IMR-90 (cell line): ENCODE measurements around the gene DMD. TPM values are rescaled to one million over a fixed set of nuclear protein-coding genes. Genes with fewer than 3 reads are reported as not detected.

ENCODE experiments used
- ATAC-seq: fragments of 200-7000 bp; cut with Tn5 transposase; 2 replicates; pipeline ENCODE4 v1.9.1; 2020; ENCODE audit warnings: low read depth, mild to moderate bottlenecking, moderate library complexity
- BruUV-seq: library from RNA; stranded (reverse); fragments of 400-500 nt; replicated peaks from 2 replicates; lab custom pipeline; 2021; lab: Mats Ljungman, UMichigan
- CTCF ChIA-PET: fragments of 300-600 bp; formaldehyde crosslinking; extraction: SDS; loops from one replicate; lab custom pipeline; 2021; ENCODE audit warnings: antibody characterized with exemption; lab: Yijun Ruan, JAX
- POLR2A ChIA-PET: fragments of 300-600 bp; sonication (Branson Sonifier 250); formaldehyde crosslinking; loops from one replicate; lab custom pipeline; 2022; ENCODE audit warnings: antibody characterized with exemption; ENCODE audit not compliant: unreplicated experiment; lab: Charles Lee
- DNase-seq: peaks from one replicate; pipeline ENCODE4 v3.0.0; 2013
- H2AFZ ChIP-seq: replicated peaks from 2 replicates; pipeline ENCODE3; 2013; ENCODE audit warnings: low read length, mild to moderate bottlenecking; ENCODE audit not compliant: poor library complexity
- H2AK5ac ChIP-seq: 2 replicates; pipeline ENCODE4 v1.6.1; 2013; ENCODE audit warnings: low read depth, low read length, inconsistent platforms
- H2AK9ac ChIP-seq: replicated peaks from 2 replicates; pipeline ENCODE3; 2013; ENCODE audit warnings: mild to moderate bottlenecking, low read depth, low read length, moderate library complexity; ENCODE audit not compliant: poor library complexity
- H2BK120ac ChIP-seq: 2 replicates; pipeline ENCODE4 v1.6.1; 2013; ENCODE audit warnings: low read depth, low read length, inconsistent platforms
- H2BK15ac ChIP-seq: 3 replicates; pipeline ENCODE4 v1.6.1; 2013; ENCODE audit warnings: low read depth, low read length, inconsistent platforms
- H2BK20ac ChIP-seq: 2 replicates; pipeline ENCODE4 v1.6.1; 2013; ENCODE audit warnings: low read depth, mild to moderate bottlenecking, inconsistent platforms, low read length, moderate library complexity
- H2BK5ac ChIP-seq: 2 replicates; pipeline ENCODE4 v1.6.1; 2013; ENCODE audit warnings: mild to moderate bottlenecking, low read depth, low read length, inconsistent platforms; ENCODE audit not compliant: poor library complexity, severe bottlenecking
- H3K14ac ChIP-seq: replicated peaks from 2 replicates; pipeline ENCODE4 v1.6.1; 2013; ENCODE audit warnings: low read depth, low read length, inconsistent platforms
- H3K18ac ChIP-seq: 2 replicates; pipeline ENCODE4 v1.6.1; 2013; ENCODE audit warnings: low read depth, low read length, control low read depth
- H3K23ac ChIP-seq: 2 replicates; pipeline ENCODE4 v1.6.1; 2013; ENCODE audit warnings: low read depth, low read length, inconsistent platforms
- H3K27ac ChIP-seq: 2 replicates; pipeline ENCODE4 v1.5.1; 2013; ENCODE audit warnings: mild to moderate bottlenecking, control low read depth, low read length; ENCODE audit not compliant: insufficient read depth
- H3K27me3 ChIP-seq: 2 replicates; pipeline ENCODE4 v1.6.1; 2013; ENCODE audit warnings: low read length; ENCODE audit not compliant: control insufficient read depth, insufficient read depth
- H3K36me3 ChIP-seq: 2 replicates; pipeline ENCODE4 v1.6.1; 2013; ENCODE audit warnings: low read length, mixed read lengths; ENCODE audit not compliant: control insufficient read depth, insufficient read depth
- H3K4ac ChIP-seq: 2 replicates; pipeline ENCODE4 v1.6.1; 2013; ENCODE audit warnings: low read depth, low read length, inconsistent platforms
- H3K4me1 ChIP-seq: 2 replicates; pipeline ENCODE4 v1.6.1; 2013; ENCODE audit warnings: low read length, mixed read lengths; ENCODE audit not compliant: control insufficient read depth, insufficient read depth
- H3K4me2 ChIP-seq: 2 replicates; pipeline ENCODE4 v1.6.1; 2013; ENCODE audit warnings: low read depth, mild to moderate bottlenecking, control low read depth, low read length, moderate library complexity
- H3K4me3 ChIP-seq: 2 replicates; pipeline ENCODE4 v1.5.1; 2013; ENCODE audit warnings: low read depth, mild to moderate bottlenecking, control low read depth, low read length, moderate library complexity; ENCODE audit not compliant: insufficient read depth
- H3K56ac ChIP-seq: 2 replicates; pipeline ENCODE4 v1.6.1; 2013; ENCODE audit warnings: low read length, inconsistent platforms; ENCODE audit not compliant: insufficient read depth; ENCODE audit errors: extremely low read depth
- H3K79me1 ChIP-seq, 2 experiments: 2 replicates each; pipeline ENCODE4 v1.6.1; 2013; ENCODE audit warnings: low read length in 2 of 2, inconsistent platforms in 1 of 2, low read depth in 1 of 2
- H3K9ac ChIP-seq: 2 replicates; pipeline ENCODE4 v1.6.1; 2013; ENCODE audit warnings: low read depth, low read length, control low read depth
- H3K9me1 ChIP-seq: 2 replicates; pipeline ENCODE4 v1.6.1; 2013; ENCODE audit warnings: low read length, inconsistent platforms; ENCODE audit not compliant: insufficient read depth
- H3K9me3 ChIP-seq: 2 replicates; pipeline ENCODE4 v1.6.1; 2013; ENCODE audit warnings: low read length; ENCODE audit not compliant: control insufficient read depth, insufficient read depth
- H4K20me1 ChIP-seq: 2 replicates; pipeline ENCODE4 v1.6.1; 2013; ENCODE audit warnings: low read length, inconsistent platforms; ENCODE audit not compliant: insufficient read depth
- H4K5ac ChIP-seq: 2 replicates; pipeline ENCODE4 v1.6.1; 2013; ENCODE audit warnings: mild to moderate bottlenecking, low read depth, low read length, control low read depth
- H4K8ac ChIP-seq, 2 experiments: 2 replicates each; pipeline ENCODE4 v1.6.1; 2013; ENCODE audit warnings: low read depth in 2 of 2, low read length in 2 of 2, control low read depth in 1 of 2, inconsistent platforms in 1 of 2
- H4K91ac ChIP-seq: 2 replicates; pipeline ENCODE4 v1.6.1; 2013; ENCODE audit warnings: low read depth, low read length, inconsistent platforms; ENCODE audit not compliant: insufficient read depth
- CHD1 ChIP-seq: IDR thresholded peaks from 2 replicates; pipeline ENCODE4 v1.6.1; 2012; ENCODE audit warnings: low read depth, low read length, improper control_type of control experiment
- MAZ ChIP-seq: IDR thresholded peaks from 2 replicates; pipeline ENCODE4 v1.6.1; 2012; ENCODE audit warnings: low read depth, mild to moderate bottlenecking, low read length, improper control_type of control experiment, moderate library complexity, borderline replicate concordance
- SMC3 ChIP-seq: fragments of 150-350 bp; IDR thresholded peaks from 2 replicates; pipeline ENCODE4 v1.6.1; 2016; ENCODE audit warnings: low read depth, mild to moderate bottlenecking, antibody characterized with exemption, low read length, moderate library complexity
- WGBS, 2 experiments: methylation state at CpG; one replicate each; pipeline versions ENCODE4 v1.1.5 to v1.1.7; 2013; ENCODE audit warnings: missing lambda C conversion rate in 2 of 2; ENCODE audit not compliant: insufficient read length in 1 of 2; ENCODE audit errors: extremely low coverage in 2 of 2; 5-methylcytosine and 5-hydroxymethylcytosine counted together
- dilution Hi-C: fragments of 300-500 bp; cut with HindIII; formaldehyde crosslinking; loops from one replicate; pipeline ENCODE4 v1.14.3; 2018; ENCODE audit warnings: low sequenced_read_pairs; ENCODE audit not compliant: unreplicated experiment
- in situ Hi-C: fragments of 300-500 bp; cut with MboI; formaldehyde crosslinking; loops from 3 replicates; pipeline ENCODE4 v1.14.3; 2019; ENCODE audit warnings: low sequenced_read_pairs, inconsistent platforms, mixed read lengths
- intact Hi-C: fragments of 100-400 bp; cut with micrococcal nuclease; formaldehyde crosslinking; loops from 2 replicates; pipeline ENCODE4 v1.10.0; 2022
- polyA plus RNA-seq, 3 experiments: library from polyadenylated mRNA; depleted of rRNA; stranded (reverse); fragments of >200 nt; gene quantifications; 2 replicates each; pipeline ENCODE4 v1.2.3, GENCODE V29; 2012; ENCODE audit warnings: low replicate concordance in 1 of 3
- total RNA-seq: library from RNA; depleted of rRNA; stranded (reverse); fragments of >200 nt; gene quantifications from 2 replicates; pipeline ENCODE4 v1.2.3, GENCODE V29; 2012

The DMD gene
- total and polyA plus RNA-seq, 2 of the 4 experiments (the other 2 are of a cell fraction): 6.6 to 11.8 TPM

DNA sequence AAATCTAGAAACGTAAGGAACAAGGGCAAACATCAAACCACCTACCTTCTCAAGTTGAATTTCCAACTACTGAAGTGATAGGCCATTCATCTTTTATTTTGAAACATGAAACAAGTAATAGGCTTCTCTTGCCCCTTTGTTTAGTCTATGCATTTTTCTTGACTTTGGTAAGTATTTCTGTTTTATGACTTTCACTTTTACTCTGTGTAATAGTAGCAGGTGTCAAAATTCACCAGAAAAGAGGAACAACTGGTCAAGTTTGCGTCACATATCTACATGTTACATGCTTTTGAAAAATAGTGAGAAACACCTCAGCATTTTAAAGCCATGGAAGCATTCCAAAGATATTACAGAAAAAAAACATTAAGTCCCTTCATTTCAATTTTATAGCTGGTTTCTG, 1982.4 kb downstream of the DMD start:
- H3K14ac ChIP-seq: no peak overlapping the region
- H3K27ac ChIP-seq: no peak overlapping the region
- H3K4me1 ChIP-seq: no peaks in the 10 kb centered on the region
- dilution Hi-C loops (no loop called here), intact Hi-C loops (no loop called here), in situ Hi-C loops (no loop called here)
- no peak overlapping the region for H3K18ac ChIP-seq
- peak overlapping the region; percentile 2; the same call in 1 of the 2 replicates for H3K4me2 ChIP-seq
- H2BK15ac ChIP-seq: no peak overlapping the region
- ATAC-seq: peak; percentile 41
- no TSS peak for BruUV-seq
- no peak overlapping the region for H2AFZ ChIP-seq
- H4K91ac ChIP-seq: no peak overlapping the region
- TF ChIP-seq MAZ (no peak), CHD1 (no peak), SMC3 (no peak)
- H3K27me3 ChIP-seq: no peaks in the 10 kb centered on the region
- ChIA-PET POLR2A (no interaction called here), CTCF (no interaction called here)
- no peak overlapping the region for H2BK20ac ChIP-seq
- H3K36me3 ChIP-seq: no peaks in the 10 kb centered on the region
- H3K9me1 ChIP-seq: no peaks in the 10 kb centered on the region
- H2AK9ac ChIP-seq: no peak overlapping the region
- H4K5ac ChIP-seq: no peak overlapping the region
- no peak overlapping the region for H3K4me3 ChIP-seq
- no peaks in the 10 kb centered on the region for H4K20me1 ChIP-seq
- WGBS, 2 experiments: no CpG with 5 or more reads among the region's 2 CpGs
- no peak overlapping the region for H2AK5ac ChIP-seq
- no peaks in the 10 kb centered on the region for H3K9me3 ChIP-seq
- no peaks in the 10 kb centered on the region for H3K79me1 ChIP-seq
- H2BK5ac ChIP-seq: no peak overlapping the region
- no peak overlapping the region for H3K9ac ChIP-seq
- H3K56ac ChIP-seq: no peak overlapping the region
- no peak overlapping the region for H2BK120ac ChIP-seq
- no peak overlapping the region for H3K23ac ChIP-seq
- no peak overlapping the region for H3K4ac ChIP-seq
- peak; percentile 46 for DNase-seq
- no peak overlapping the region for H4K8ac ChIP-seq
